GM12892 (cell line): ENCODE measurements around the gene SLC7A10.

Experiments
- POLR2A ChIP-seq: IDR thresholded peaks from 2 replicates; pipeline ENCODE4 v1.6.1; 2011; ENCODE audit warnings: low read depth, low read length, control low read depth
- POLR2AphosphoS5 ChIP-seq: IDR thresholded peaks from 2 replicates; pipeline ENCODE4 v1.6.1; 2011; ENCODE audit warnings: low read depth, low read length, control low read depth
- TAF1 ChIP-seq: IDR thresholded peaks from 2 replicates; pipeline ENCODE4 v1.6.1; 2011; ENCODE audit warnings: low read depth, mild to moderate bottlenecking, control low read depth, low read length, borderline replicate concordance

- TF ChIP-seq POLR2AphosphoS5 (no peak), POLR2A (no peak), TAF1 (no peak)
Observed at GRCh38 chr19:33233056-33233873, 7.6 kb upstream of the SLC7A10 start.
